Hippocampal formation (tissue), 2 donors: ENCODE results near the gene CDKN3.

Experiments
- DNase-seq, 2 donors: peaks; one replicate each; lab custom pipeline; 2025; lab: John Stamatoyannopoulos, UW

The CDKN3 gene, protein sequence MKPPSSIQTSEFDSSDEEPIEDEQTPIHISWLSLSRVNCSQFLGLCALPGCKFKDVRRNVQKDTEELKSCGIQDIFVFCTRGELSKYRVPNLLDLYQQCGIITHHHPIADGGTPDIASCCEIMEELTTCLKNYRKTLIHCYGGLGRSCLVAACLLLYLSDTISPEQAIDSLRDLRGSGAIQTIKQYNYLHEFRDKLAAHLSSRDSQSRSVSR

DNA sequence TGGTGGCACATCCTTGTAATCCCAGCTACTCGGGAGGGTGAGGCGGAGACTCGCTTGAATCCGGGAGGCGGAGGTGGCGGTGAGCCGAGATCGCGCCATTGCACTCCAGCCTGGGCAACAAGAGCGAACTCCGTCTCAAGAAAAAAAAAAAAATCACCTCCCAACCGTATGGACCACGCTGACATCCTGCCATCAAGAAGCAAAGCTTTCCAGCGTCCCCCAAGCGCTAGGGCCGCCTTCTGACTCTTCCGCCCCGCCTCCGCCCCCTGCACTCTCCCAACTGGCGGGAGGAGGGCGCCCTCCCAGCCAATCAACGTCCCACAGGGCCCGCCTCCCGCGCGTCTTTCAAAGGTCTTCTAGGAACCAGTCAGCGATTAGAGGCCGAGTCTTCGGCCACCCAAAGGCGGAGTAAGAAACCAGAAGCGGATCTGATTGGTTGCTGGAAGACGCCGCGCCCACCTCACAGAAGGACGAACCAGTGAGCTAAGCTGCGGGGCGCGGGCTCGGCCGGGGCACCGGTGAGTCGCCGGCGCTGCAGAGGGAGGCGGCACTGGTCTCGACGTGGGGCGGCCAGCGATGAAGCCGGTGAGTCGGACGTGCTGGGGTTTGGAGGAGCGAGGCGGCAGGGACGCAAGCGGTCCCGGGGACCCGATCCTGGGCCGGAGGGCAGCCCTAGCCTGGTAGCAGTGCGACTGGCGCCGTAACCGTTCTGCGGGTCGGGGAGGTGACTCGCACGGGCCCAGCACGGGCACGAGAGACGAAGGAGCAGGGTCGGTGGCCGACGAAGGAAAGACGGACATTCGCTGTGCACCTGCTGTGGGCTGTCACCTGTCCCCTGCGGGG lies at the start of gene CDKN3:
TSS of gene CDKN3 (plus strand) at position 515 of the 843 bp plus-strand sequence. CDS start at position 577, 62 bp downstream.
- DNase-seq = peak; percentile 95 to 98

DNA sequence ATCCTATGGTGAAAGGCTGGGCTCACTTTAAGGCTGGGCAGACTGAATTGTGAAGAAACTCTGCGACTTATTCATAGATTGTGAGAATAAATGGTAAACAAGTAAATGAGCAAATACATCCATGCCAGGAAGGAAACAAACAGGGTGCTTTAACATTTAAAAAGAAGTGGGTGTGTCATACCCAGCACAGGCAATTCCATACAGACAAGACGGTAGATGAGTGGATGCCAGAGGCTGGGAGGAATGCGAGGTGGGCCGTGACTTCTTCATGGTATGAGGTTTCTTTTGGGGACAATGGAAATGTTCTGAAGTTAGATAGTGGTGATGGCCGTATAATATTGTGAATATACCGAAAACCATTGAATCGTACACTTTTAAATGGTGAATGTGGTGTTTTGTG lies 49.8 kb upstream of the CDKN3 start:
- DNase-seq = no peak

DNA sequence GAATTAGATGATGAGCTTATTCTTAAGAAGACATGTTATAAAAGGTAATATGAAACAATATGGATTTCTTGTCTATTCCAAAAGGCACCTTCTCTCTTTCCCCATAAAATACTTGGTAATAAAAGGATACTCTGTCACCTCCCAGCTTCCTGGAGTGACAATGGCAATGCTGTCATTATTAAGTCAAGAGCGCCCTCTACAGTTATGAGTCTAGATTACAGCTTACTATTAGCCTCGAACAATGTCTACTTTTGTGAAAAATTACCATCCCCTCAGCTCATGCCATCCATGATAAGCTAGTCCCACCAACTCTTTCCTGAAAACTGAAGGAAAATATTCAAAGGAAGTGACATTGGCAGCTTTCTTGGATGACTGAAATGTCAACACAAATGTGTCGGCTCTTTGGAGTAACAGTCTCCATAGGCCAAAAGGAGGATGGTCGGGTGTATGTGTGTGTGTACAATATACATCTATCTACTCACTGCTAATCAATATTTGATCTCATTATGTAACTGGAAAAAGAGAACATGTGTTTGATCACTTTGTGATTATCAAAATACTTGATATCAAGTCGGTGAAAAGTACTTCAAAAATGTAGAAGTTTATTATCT lies 48.7 kb upstream of the CDKN3 start:
- peak in 1 of 2 donors; percentile 73 for DNase-seq

DNA sequence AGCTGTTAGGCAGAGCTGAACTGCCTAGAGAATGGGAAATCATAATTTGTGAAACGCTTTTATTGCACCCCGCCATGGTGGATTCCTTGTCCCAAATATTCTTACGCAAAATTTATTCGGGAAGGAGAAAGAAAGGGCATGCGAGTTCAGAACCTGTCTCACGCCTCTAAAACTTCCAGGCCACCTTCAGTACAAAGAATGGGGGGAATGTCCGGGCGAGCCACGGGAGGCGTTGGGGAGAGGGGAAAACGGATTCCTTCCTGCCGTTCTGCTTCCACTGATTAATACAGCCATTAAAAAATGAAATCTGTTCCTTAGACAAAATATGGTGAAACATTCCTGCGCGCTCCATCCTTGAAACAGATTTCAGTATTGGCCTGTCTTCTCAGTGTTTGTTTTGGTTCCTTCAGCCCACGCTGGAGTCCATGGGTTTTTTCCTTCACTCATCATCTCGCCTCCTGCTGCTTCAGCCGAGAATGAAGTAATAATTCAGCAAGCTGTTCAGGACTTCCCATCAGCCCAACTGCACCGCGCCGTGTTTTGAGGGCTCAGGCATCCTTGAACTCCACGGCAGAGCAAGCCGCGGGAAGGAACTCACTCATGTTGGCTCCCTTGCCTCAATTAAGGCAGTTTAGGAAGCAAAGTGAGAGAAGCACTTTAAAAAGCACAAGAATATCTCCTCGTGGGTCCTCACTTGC lies 47.7 kb upstream of the CDKN3 start:
- DNase-seq = no peak

DNA sequence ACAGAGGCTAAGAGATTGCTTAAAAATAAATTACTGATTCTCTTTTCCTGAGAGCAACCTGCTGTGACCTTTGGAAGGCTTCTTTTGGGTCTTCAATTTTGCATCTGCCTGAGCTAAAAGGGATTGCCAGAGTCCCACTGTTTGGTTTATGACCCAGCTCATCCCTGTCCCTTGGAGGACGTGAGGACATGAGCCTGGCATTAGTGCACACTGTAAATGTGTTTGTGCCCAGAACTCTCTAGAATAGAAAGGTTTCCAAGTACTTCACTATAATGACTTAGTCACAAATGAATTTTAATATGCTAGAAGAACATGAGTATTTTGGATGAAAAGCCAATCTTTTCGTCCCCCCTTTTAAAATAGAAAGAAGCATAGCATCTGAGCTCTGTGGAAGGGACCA lies 47.1 kb upstream of the CDKN3 start:
- DNase-seq = no peak

DNA sequence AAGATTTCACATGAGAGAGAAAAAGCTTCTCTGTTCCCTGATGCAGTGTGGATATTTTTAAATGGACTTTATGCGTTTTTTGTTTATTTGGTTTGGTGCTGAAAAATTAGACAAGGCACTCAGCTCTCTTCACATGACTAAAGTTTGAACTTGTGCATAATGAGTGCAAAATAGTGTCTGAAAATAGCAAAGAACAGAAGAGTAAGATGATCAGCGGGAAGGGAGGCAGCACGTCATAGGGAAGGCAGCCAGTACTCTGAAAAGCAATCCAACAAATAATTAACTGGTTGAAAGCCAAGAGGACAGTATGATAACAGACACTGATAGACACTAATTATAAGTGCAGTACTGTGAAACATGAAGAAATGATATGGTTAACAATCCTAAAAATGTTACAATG lies 46.6 kb upstream of the CDKN3 start:
- no peak for DNase-seq

DNA sequence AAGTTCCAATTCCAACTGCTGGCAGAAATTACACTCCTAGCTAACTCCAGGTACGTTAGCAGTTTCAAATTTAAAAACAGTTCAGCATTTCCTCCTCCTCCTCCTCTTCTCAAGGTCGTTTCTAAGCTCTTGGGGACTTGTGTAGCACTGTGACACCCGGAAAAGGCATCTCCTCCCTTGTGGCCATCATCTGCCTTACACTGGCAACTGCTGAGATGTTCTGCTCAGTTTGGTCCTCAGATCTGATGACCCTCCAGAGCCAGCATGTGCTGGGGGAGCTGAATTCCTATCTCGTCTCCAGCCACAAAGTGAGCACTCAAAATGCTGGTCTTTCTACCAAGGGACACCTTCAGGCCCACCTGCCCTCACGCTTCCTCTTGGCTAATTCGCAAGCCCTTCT lies 43.5 kb upstream of the CDKN3 start:
- no peak for DNase-seq

DNA sequence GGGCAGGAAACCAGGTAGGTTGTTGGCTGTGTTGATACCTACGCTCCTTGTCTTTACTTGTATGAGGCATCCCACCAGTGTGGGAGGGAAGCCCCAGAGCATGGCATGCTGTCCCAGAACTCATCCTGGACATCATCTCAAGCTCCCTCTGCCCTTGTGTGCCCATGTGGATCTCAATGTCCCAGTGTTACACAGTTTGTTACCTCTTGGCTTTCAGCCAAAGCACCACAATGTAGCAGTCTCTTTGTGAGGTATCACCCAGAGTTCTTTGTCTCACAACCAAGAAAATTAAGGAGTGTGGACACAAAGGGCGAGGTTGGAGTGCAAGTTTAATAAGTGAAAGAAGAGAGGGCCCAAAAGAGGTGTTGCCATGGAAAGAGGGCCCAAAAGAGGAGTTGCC lies 43.1 kb upstream of the CDKN3 start:
- DNase-seq = no peak

DNA sequence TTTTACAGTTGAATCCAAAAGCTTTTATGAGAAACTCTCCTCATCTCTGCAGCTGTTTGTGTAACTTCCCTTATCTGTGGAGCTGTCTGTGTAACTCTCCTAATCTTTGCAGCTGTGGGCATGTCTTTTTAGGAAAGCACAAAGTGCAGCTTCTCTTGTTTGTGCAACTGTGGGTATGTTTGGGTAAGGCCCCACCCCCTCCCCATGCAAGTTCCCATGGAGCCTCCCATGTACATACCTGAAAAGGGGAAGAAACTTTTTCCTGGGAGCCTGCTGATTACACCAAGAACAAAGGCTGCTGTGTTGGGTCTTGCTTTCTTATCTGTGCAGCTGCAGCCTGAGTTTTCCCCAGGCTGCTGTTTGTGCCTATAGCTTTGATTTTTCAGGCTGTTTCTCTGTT lies 42.7 kb upstream of the CDKN3 start:
- DNase-seq = no peak

DNA sequence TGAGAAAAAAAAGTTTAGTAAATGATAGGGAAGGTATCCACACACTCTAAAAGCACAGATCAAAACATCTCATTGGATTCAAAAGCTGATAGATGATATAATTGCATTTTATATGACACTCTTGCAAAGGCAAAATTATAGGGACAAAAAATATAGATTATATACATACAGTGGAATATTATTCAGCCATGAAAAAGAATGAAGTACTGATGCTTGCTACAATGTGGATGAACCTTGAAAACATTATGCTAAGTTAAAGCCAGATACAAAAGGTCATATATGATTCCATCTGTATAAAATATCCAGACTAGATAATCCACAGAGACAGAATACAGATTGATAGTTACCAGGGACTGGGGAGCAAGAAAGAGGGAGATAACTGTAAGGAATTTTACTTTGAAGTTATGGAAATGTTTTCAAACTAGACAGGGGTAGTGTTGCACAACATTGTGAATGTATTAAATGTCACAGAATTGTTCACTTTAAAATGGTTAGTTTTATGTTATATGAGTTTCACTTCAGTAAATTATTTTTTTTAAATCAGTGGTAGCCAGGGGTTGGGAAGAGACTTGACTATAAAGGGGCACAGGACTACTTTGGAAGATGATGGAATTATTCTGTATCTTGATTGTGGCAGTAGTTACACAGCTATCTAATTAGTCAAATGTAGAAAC lies 41.7 kb upstream of the CDKN3 start:
- DNase-seq = no peak

DNA sequence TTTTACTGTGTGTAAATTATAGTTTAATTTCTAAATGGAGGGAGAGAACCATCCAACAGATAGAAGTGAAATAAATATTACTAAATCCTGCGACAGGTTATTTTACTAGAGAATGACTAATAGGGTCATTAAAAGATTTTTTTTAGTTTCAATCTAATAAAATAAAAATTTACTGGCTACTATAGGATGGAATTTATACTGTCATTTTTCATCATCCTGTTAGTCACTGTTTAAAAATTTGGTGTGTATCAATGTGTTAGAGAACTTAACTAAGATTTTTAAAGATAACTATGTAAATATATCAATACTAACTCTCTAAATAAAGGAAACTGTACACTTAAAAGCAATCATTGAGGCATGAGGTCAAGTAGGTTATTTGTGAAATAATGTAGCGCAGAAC lies 41.1 kb upstream of the CDKN3 start:
- no peak for DNase-seq

DNA sequence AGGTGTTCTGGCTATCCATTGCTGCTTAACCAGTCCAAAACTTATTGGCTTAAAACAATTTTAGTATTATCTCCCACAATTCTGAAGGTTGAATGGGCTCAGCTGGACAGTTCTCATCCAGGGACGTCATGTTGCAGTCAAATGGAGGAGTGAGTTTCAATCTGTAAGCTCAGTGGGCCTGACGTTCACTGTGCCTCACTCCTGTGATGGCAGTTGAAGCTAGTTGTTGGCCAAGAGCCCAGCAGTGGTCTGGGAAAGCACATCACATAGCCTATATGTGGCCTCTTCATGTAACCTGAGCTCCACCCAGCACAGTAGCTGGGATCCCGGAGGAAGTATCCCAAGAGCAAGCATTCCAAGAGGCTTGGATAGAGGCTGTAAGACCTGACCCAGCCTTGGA lies 40.6 kb upstream of the CDKN3 start:
- DNase-seq = no peak

DNA sequence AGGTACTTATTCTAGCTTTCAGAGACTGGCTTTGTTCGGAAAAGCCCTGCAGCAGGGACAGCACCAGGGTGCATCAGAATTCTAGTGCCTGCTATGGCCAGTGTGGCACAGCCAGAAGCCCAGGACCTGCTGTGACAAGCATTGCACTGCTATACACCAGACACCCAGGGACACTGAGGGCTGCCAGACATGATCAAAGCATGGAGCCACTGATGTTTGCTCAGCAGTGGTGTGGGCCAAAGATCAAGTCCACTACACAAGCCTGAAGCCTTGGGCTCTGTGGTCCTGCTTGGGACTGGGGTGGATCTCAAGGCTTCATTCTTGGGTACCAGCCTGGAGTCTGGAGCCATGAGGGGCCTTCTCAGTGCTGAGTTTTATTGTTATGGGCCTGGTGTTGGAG lies 36.1 kb upstream of the CDKN3 start:
- DNase-seq = no peak

DNA sequence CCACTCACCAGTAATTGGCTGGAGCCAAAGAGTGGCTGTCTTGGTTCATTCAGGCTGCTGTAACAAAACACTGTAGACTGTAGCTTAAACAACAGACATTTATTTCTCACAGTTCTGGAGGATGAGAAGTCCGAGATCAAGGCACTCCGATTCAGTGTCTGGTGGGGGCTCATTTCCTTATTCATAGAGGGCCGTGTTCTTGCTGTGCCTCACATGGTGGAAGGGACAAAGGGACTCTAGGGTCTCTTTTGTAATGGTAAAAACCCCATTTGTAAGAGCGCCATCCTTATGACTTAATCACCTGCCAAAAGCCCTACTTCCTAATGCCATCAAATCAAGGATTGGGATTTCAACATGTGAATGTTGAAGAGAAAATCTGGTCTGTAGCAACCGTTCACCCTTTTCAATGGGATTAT lies 34.7 kb upstream of the CDKN3 start:
- no peak for DNase-seq

DNA sequence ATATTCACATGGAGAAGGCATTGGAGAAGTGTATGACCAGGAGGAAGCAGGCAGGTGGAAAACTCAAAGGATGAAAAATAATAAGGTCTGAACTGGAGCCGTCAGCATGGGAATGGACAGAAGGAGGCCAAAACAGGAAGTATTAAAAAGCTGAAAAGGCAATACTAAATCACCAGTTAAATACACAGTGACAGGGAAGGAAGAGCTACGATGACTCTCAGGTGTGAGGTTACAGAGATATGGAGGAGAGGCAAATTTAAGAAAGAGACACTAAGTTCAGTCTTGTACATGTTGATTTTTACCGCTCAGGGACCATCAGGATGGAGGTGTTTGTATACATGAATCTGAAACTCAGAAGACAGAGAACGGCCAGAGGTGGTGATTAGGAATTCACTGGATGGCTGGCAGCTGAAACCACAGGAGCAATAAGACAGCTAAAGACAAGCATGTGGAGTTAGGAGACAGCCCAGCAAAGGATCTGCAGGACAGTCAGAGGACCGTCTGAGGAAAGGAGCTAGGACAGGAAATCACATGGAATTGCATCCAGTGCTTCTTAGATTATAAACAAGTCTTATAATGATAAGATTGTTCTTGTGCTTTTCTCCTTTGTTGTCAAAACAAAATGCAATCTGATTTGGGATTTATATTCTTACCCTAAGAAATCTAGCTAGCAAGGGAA lies 33.9 kb upstream of the CDKN3 start:
- DNase-seq = no peak

DNA sequence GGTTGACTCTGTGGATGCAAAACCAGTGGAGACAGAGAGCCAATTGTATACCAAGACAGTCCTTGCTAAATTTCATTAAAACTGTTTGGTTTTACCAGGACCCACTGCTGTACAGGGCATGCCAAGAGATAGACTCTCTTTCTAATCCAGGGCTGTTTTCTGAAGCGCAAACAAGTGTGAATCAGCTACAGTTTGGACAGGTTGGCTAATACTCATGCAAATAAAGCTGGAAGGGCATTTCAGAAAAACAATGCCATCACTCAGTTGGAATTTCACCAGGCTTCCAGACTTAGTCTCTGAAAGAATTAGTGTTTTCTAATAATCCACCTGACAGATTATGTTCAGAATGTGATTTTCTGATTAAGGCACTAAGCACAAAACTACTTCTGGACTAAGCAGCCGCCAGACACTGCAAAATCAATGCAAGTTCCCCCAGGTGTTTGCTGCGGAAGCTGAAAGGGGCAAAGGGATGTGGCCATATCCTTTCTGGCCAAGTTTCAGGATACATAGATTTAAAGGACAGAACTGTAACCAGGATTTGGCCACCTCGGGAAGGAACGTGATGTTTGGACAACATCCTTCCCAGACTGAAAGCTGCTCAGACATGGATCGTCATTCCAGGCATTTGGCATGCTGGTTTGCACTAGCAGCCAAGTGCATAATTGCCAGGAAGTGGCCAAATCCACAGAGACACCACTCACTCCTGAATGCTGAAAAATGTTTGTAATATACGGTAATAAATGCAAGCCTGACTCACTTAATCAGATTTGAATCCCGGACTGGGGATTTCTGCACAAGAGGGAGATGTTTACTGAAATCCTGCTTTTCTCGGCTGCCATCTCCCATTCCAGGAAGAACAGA lies 32.0 kb upstream of the CDKN3 start:
- DNase-seq = no peak

DNA sequence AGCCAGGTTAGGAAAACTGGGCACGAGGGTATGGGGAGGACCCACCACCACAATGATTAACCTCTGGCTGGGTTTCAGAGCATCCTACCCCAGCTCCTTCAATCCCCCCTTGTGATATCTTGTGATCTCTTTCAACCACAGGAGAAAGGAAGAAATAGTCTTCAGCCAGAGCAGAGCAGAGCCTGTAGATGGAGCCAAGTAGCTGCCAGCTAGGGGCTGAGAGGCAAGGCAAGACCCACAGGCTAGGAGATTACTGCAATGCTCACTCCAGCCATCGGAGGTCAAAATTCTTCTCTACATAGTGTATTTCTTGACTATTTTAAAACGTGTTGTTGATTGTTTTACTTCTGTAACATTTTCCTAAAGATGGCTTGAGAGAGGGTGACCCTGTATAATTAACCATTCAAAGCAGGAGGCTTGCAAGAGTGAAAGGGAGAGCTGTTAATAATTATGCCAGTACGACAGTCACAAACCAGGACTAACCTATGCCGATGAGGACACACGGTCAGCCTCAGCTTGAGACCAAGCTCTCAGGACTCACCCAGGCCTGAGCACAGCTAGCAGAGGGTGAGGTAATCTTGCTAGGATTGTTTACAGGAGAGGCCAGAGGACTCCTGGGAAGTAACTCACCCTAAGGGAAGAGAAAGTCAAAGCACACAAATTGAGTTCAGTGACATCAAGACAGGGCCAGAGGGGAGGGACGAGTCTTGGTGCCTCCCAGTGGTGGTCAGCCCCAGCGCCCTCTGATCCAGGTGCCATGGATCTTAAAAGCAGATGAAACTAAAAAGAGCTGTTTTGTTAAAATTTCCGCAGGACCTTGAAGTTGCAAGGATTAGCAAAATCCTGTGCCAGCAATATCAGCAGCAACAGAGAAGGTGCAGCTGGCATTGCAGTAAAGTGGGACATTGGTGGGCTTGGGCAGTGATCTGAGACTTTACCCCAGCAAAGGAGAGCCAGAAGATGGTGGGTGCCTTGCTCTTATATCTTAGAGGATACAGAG lies 29.8 kb upstream of the CDKN3 start:
- DNase-seq = peak; percentile 52 to 53

DNA sequence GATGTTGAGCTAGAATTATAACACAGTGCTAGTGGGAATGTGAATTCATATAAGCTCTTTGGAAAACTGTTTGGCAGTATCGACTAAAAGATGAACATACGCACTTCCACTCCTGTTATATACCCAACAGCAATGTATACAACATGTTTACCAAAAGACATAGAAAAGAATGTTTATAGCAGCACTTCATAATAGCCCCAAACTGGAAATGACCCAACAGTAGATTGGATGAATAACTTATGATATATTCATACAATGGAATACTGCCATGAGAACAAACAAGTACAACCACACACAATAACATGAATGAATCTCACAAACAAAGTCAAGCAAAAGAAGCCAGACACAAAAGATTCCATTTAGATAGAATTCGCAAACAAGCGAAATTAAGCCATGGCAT lies 28.5 kb upstream of the CDKN3 start:
- no peak for DNase-seq

DNA sequence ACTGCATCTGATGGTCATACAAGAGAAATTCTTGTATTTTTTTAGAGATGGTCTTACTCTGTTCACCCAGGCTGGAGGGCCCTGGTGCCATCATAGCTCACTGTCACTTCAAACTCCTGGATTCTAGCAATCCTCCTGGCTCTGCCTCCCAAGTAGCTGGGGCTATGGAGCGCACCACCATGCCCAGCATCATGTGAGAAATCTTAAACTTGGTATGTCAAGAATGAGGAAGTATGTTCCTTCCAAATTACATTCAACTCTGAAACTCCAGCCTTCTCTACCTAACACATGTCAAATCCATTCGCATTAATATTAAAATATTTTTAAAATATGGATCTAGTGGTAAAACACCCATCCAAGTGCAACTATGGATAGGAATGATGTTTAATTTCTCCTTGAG lies 27.5 kb upstream of the CDKN3 start:
- DNase-seq = no peak
